Stimulated activated CD8-positive, alpha-beta memory T cell treated with anti-CD3 and anti-CD28 coated beads, Interleukin-2, amount 100 ng/mL, for 1 hour (primary cell): ENCODE results near the gene INPP5J.
"Not testable (repeated sequence)": the region's sequence is repeated elsewhere in the genome, so short reads cannot be mapped to it uniquely, and the experiment has no call there.

Experiments
- DNase-seq, 2 donors: peaks; one replicate each; pipeline ENCODE4 v3.0.0-alpha.2; 2020; ENCODE audit warnings: low read depth in 2 of 2

Gene INPP5J

DNA sequence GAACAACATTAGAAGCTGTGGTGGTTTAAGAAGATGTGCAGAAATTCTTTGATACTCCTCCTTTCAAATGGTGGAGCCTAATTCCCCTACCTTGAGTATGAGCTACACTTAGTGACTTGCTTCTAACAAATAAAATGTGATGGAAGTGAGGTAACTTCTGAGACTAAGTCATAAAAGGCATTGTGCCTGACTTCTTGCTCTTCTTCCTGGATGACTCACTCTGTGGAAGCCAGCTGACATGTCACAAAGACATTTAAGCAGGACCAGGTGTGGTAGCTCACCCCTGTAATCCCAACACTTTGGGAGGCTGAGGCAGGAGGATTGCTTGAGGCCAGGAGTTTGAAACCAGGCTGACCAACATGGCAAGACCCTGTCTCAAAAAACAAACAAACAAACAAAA is 21.5 kb downstream of the INPP5J start:
- no peak for DNase-seq

DNA sequence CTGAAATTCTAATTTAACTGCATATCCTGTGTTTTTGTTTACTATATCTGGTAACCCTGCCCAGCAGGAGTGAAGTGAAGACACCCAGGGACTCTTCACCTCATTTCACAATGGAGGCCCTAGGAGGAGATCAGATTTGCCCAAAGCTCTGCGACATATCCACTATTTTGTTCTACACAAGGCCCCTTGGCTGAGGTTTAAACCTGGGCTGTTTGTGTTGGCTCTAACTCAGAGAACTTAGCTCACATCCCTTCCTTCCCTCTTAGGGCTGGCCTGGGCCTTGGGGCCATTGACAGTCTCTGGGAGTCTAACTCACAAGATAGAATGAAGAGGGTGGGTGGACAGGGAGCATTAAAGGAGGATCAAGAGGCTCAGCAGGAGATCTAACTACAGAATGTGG is 25.7 kb downstream of the INPP5J start:
- no peak for DNase-seq

DNA sequence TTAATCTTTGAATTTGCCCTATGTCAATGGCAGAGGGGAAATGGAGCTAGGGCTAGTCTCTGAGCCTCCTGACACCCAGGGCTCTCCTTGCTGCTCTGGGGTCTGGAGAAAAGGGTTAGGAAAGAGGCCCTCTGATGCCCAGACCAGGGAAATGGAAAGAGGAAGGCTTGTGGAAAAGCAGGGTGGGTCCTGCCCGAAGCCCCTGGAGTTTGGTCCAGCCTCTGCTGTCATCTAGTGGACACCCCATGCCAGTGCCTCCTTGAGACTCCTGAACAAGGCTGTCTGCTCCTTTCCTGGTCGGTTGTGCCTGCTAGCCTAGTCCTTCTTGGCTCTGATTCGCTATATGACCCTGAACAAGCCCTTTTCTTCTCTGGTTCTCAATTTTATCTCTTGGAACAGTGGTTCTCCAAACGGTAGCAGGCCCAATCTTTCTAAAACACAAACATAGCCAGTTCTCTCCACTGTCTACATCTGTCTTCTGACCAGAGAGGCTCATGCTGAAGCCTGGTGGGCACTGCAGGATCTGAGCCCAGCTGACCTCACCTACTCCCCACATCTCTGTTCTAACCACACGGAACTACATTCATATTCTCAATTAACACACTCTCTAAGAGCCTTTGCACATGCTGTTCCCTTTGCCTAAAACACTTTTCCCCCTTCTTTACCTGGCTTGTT is 26.3 kb downstream of the INPP5J start:
- no peak for DNase-seq

DNA sequence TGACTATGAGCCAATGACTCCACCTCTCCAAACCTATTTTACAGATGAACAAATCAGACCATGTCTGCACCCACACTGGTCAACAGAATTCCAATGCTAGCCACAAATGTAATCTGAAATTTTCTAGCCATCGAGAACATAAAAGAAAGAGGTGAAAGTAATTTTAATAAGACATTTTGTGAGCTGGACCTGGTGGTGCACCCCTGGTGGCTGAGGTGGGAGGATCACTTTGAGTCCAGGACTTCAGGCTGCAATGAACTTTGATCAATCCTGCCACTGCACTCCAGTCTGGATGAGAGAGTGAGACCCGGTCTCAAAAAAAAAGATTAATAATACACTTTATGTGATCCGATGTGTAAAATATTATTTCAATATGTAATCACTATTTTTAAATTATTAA is 27.8 kb downstream of the INPP5J start:
- DNase-seq: no peak

DNA sequence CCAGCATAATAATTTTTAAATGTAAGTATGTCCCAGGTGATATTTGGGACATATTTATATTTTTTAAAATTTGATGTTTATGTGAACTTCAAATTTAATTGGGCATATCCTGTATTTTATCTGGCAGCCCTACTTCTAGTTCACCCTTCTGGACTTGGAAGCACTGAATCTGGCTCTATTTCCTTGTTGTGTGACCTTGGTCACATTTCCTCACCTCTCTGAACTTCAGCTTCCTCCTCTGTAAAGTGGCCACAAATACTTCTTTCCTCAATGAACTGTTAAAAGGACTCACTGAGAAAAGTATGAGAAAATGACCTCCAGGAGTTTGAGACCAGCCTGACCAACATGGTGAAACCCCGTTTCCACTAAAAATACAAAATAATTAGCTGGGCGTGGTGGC is 29.1 kb downstream of the INPP5J start:
- DNase-seq: no peak

DNA sequence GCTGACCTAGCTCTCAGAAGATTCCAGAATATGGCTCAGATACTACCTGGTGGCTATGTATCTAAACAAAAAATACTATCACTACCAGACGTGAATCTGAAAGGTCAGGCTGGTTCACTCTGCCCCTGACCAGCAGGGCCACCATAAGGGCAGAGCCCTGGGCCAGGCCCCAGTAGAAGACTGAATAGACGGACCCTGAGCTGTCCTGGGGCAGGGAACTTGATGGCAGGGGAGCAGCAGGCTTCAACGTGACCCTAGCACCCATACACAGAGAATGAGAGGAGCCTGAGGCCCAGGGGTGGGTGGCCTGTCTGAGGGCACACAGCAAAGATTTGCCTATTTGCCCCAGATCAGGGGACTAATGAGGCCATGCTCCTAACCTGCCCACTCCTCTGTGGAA is 30.6 kb downstream of the INPP5J start:
- DNase-seq: no peak

DNA sequence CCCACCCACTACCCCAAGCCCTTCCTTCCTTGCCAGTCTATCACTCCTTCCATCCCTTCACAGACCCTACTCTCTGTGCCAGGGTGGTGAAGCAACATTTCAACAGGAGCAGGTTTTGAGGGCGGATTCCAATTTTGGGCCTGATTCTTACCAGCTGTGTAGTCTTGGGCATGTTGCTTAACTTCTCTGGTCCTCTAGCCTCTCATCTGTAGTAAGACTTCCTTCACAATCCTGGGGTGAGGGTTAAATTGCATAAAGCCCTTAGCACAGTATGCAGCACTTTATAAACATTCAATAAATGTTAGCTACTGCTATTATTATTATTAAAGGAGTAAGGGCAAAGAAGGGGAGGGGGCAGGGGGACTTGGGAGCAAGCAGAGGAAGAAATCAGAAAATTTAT is 32.2 kb downstream of the INPP5J start:
- no peak for DNase-seq

DNA sequence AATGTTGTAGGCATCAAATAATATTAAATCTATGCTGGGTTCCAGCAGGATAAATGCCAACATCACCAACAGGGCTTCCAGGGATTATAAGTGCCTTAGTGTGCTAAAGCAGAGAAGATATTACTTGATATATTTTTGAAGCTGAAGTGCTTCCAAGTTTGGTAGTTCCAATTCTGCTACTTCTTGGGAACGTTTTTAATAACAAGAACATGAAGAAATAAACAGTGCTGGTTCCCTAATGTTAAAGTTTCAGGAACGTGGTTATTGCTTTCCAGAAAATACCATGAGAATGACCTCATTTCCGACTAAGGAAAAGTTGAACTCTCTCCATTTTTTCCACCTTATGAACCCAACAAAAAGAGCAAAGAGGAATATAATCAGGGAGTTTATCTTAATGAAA is 32.7 kb downstream of the INPP5J start:
- no peak for DNase-seq

DNA sequence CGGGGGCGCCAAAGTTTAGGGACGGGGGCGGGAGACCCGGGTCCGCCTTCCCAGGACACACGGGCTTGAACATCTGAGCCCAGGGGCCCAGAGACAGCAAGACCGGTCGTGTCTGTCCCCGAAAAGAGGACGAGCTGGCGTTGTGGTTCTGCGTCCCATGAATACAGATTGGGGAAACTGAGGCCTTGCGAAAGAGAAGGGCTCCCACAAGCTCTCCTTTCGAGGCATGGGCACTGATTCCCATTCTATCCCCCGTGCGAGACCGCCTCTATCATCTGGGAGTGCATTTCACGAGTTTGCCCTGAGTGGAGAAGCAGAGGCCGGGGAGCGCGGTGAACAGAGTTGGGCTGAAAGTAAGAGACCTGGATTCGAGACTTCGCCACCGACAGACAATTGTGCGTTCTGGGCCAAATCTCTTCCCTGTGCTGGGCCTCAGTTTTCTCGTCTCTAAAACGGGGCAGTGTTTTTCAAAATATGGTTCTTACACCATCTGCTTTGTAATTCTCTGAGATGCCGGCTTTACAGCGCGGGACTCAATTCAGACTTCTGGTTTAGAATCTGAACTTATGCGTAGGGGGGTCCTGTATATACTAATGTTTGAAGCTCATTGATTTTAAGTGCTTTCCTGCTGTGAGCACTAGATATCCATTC is 37.7 kb downstream of the INPP5J start:
- DNase-seq: no peak

DNA sequence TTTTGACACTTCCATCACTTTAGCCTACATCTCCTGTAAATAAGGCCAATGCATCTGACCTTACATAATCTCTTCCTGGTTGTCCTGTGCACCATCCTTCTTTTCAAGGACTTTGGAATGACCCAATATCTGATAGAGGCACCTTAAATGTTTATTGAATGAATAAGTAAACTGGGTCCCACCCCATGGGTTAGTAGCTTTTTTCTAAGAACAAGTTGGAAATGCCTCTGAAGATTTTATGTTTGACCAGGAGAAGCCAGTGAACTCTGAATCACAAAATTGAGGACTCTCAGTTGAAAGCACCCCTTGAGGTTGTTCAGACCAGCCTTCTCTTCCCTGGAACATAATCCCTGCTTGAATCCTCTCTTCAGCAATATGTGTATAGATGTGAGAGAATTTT is 38.6 kb downstream of the INPP5J start:
- no peak for DNase-seq

DNA sequence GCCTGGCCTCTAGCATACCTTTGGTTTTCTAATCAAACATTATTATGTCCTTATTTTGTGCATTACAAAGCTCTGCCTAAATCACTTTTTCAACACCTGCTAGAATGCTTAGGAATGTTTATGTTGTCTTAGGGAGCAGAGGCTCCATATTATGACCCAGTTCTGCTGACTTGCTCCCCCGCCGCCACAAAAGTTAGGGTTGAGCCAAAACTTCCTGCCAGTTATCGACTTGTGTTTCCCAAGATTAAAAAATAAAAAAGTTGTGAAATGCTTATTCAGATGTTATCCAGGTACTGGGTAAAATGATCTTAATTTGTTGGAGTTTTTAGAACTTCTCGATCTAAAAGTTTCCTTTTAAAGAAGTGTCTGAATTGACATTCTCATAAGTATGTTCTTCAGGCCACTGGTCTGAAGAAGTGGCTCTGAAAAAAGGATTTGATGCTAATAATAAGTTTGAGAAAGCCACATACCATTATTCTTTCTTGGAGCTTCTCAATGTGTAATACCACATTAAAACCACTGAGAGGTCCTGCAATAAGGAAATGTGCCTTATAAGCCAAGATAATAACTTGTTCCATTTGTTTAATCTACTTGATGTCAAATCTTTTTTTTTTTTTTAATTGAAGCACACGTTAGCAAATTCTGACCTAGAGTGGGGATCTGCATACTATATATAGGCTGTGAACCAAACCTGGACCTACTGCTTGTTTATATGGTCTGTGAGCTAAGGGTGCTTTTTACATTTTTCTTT is 39.4 kb downstream of the INPP5J start:
- no peak for DNase-seq

DNA sequence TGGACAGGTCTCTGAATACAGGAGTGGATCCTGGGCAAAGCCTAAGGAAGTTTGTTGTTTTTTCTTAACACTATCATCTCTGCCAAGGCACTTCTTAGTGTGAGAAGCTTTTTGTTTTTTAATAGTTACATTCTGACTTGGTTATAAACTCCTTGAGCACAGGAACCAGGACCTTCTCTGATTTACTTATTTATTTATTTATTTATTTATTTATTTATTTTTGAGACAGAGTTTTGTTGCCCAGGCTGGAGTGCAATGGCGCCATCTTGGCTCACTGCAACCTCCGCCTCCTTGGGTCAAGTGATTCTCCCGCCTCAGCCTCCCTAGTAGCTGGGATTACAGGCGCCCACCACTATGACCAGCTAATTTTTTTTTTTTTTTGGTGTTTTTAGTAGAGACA is 48.2 kb downstream of the INPP5J start:
- DNase-seq: no peak

DNA sequence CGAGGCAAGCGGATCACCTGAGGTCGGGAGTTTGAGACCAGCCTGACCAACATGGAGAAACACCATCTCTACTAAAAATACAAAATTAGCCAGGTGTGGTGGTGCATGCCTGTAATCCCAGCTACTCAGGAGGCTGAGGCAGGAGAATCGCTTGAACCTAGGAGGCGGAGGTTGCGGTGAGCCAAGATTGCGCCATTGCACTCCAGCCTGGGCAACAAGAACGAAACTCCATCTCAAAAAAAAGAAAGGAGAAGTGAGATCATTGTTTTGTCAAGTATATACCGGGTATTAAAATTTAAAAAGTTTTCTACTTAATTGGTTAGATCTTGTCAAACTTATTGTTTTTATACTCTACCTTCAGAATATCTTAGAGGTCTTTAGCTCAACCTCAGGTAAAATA is 49.0 kb downstream of the INPP5J start:
- DNase-seq: not testable (repeated sequence)

DNA sequence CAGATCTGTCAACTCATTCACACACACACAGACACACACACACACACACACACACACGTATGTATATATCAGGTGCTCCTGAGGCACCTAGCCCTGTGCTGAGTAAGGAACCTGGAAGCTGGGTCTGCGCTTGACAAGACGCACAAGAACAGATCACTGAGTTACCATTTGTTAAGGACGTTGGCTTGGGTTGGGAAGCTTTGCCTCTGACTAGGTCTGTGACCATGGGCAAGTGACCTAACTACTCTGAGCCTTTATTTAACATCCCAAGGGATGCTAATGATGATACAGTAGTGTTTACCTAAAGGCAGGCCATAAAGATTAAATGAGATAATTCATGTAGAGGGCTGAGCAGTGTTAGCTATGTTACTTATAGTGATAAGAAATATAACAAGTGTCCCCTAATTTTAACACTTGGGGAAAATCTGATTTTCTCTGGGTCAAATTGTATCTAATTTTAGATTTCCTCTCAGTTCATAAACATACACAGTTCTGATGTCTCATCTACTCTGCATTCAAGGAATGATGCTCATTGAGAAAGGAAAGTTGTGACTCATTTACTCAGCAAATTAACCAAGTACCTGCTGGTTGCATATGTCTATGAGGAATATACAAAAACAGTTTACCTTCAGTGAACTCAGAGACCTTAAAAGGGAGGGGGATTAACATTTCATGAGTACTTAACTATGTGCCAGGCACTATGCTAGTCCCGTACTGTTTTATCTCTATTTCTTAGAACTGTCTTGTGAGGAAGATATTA is 50.8 kb downstream of the INPP5J start:
- no peak for DNase-seq

DNA sequence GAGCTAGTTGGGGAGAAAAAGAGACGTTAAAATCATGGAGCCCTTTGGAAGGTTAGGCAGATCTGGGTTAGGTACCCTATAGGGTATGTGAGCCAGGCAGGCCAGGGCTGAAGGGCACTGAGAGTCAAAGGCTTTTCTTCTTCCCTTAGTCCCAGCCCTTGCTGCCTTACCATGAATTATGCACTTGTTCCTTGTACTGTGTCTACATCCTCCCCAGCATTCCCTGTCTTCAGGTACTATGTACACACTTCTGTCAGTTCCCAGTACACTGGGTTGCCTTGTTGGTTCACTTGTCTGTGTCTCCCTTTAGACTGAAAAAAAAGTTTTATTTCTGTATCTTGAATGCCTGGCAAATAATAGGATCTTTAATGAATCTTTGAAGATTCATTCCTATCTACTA is 54.2 kb downstream of the INPP5J start:
- no peak for DNase-seq

DNA sequence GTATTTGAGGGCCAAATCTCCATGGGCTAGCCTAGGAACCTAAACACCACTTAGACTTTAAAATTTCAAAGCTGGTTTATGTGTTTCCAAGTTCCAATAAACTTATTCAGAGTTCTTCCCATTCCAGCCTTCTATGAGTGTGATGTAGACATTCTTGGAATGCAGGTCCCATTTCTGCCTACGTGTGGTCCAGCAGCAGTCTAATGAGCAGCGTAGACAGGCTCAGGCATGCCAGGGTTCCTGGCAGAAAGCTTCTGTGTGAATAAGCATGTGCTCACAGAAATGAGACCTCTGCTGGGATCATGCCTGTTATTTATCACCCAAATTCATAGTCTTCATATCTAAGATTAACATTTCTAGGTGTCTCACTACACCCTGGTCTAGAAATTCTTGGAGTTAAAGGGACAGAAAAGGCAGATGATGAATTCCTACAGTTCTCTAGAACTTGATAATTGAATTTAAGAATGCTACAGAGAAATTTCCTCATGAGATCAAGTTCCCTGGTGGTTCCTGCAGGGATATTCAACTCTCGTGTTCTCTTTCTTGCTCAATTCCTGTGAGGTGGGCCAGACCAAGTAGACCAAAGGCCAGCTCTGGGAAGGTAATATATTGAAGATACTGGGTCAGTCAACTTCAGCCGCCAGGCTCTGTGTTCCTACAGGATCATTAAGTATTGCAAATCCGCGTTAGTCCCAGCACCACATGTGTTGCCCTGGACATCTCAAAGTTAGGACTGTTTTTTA is 54.8 kb downstream of the INPP5J start:
- DNase-seq: no peak

DNA sequence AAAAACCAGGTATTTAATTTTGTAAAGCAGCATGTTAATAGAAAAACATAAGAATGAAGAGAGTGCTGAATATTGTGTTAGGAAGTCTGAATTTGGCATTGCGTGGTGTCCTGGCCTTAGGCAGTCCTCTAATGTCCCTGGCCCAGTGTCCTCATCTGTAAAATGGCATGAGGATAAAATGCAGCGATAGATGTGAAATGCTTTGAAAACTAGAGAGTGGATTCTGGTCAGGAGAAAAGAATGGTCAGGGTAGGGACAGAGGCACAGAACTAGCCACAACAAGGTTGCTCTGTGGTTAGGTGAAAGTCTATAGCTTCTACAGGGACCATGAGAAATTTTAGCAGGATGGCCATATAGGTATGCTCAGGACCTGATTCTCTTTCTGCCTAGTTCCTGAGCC is 56.1 kb downstream of the INPP5J start:
- DNase-seq: no peak

DNA sequence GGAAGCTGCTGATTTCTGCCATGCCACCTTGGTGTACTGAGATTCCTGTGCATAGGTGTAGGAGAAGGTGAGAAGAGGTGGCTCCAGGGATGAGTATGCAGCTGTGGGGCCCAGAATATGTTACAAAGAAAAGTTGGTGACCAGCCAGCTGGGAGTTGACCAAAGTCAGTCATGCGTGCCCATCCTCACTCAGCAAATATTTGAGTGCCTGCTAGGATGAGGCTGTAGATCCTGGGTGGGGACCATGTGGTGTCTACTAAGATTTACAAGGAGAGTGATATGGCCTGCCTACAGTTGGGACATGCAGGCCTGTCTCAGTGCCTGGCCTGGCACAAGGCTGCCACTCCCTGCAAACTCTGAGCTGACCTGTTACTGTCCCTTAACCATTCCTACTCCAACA is 56.6 kb downstream of the INPP5J start:
- DNase-seq: no peak

DNA sequence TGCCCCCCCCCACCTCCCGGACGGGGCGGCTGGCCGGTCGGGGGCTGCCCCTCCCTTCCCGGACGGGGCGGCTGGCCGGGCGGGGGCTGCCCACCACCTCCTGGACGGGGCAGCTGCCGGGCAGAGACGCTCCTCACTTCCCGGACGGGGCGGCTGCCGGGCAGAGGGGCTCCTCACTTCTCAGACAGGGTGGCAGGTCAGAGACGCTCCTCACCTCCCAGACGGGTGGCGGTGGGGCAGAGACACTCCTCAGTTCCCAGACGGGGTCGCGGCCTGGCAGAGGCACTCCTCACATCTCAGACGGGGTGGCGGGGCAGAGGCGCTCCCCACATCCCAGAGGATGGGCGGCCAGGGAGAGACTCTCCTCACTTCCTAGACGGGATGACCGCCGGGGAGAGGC is 61.2 kb downstream of the INPP5J start:
- no peak for DNase-seq
